CD4-positive, CD25-positive, alpha-beta regulatory T cell (primary cell): Measurements from ENCODE around the gene PODNL1. TPM values are rescaled to one million over a fixed set of nuclear protein-coding genes. Genes with fewer than 3 reads are reported as not detected.

Source experiments
- ATAC-seq, 2 donors: fragments of 150-1000 bp; cut with Tn5 transposase; one replicate each; pipeline ENCODE4 v1.10.0; 2021; ENCODE audit warnings: low read depth in 2 of 2, moderate number of reproducible peaks in 2 of 2, moderate library complexity in 1 of 2
- DNase-seq, 3 donors: peaks; one replicate each; pipeline versions ENCODE4 v3.0.0 to v3.0.0-alpha.2; 2012 to 2022; ENCODE audit warnings: mixed read lengths in 1 of 3
- H3K27ac ChIP-seq: one replicate; pipeline ENCODE4 v1.7.0; 2013; ENCODE audit warnings: mild to moderate bottlenecking, low read length; ENCODE audit not compliant: insufficient read depth, poor library complexity, severe bottlenecking
- H3K27me3 ChIP-seq: one replicate; pipeline ENCODE4 v1.7.0; 2013; ENCODE audit warnings: low read length; ENCODE audit not compliant: control insufficient read depth, insufficient read depth
- H3K36me3 ChIP-seq: one replicate; pipeline ENCODE4 v1.7.0; 2013; ENCODE audit warnings: mild to moderate bottlenecking, low read length, moderate library complexity; ENCODE audit not compliant: control insufficient read depth, insufficient read depth
- H3K4me1 ChIP-seq: 2 replicates; pipeline ENCODE4 v1.7.0; 2013; ENCODE audit warnings: mild to moderate bottlenecking, low read length; ENCODE audit not compliant: insufficient read depth, control insufficient read depth, poor library complexity, severe bottlenecking
- H3K4me3 ChIP-seq: one replicate; pipeline ENCODE4 v1.7.0; 2013; ENCODE audit warnings: low read depth, mild to moderate bottlenecking, low read length, moderate library complexity
- H3K9me3 ChIP-seq, 2 experiments: 1 replicate in 1 of 2; 2 replicates in 1 of 2; pipeline ENCODE4 v1.7.0; 2013; ENCODE audit warnings: low read length in 2 of 2, mild to moderate bottlenecking in 1 of 2, moderate library complexity in 1 of 2; ENCODE audit not compliant: control insufficient read depth in 2 of 2
- H3K27ac Mint-ChIP-seq, 3 donors: one replicate each; pipeline ENCODE4 v1.8.0; 2020 to 2022; ENCODE audit warnings: mild to moderate bottlenecking in 3 of 3, mixed read lengths in 3 of 3, moderate library complexity in 2 of 3
- H3K27me3 Mint-ChIP-seq: one replicate; pipeline ENCODE4 v1.8.0; 2022; ENCODE audit warnings: mild to moderate bottlenecking, mixed read lengths
- H3K36me3 Mint-ChIP-seq: one replicate; pipeline ENCODE4 v1.8.0; 2020; ENCODE audit warnings: mixed read lengths
- H3K4me1 Mint-ChIP-seq, 4 donors: one replicate each; pipeline ENCODE4 v1.8.0; 2020 to 2022; ENCODE audit warnings: mixed read lengths in 4 of 4, mild to moderate bottlenecking in 1 of 4
- H3K4me3 Mint-ChIP-seq, 4 donors: one replicate each; pipeline ENCODE4 v1.8.0; 2020 to 2022; ENCODE audit warnings: mild to moderate bottlenecking in 4 of 4, mixed read lengths in 4 of 4, moderate library complexity in 3 of 4
- H3K9me3 Mint-ChIP-seq, 7 donors: one replicate each; pipeline ENCODE4 v1.8.0; 2020 to 2022; ENCODE audit warnings: mixed read lengths in 7 of 7, mild to moderate bottlenecking in 3 of 7, moderate library complexity in 2 of 7
- polyA plus RNA-seq, 4 donors: library from polyadenylated mRNA; unstranded; fragments of 300-500 nt; fragmentation: Illumina TruSeq; gene quantifications; one replicate each; pipeline ENCODE4 v1.2.3, GENCODE V29; 2021
- total RNA-seq: library from RNA; stranded (reverse); gene quantifications from one replicate; pipeline ENCODE4 v1.2.3, GENCODE V29; 2022

The PODNL1 gene
- total and polyA plus RNA-seq, 5 donors from 2014 or later = 0.52 TPM; not detected in 4

GRCh38 chr19:13959962-13960862, 22.0 kb upstream of the PODNL1 start:
- H3K27me3 ChIP-seq = no peaks in the 10 kb centered on the region
- peaks cover 12% of the 10 kb centered on the region for H3K36me3 Mint-ChIP-seq
- peak in 1 of 2 donors; percentile 41 for ATAC-seq
- peaks cover 0 to 5% (median 2%) of the 10 kb centered on the region in 4 donors for H3K4me1 Mint-ChIP-seq
- no peak overlapping the region for H3K27ac Mint-ChIP-seq
- H3K4me3 Mint-ChIP-seq = no peak overlapping the region
- no peak for DNase-seq
- H3K36me3 ChIP-seq = peaks cover 48% of the 10 kb centered on the region
- no peaks in the 10 kb centered on the region for H3K9me3 ChIP-seq
- no peaks in the 10 kb centered on the region for H3K27me3 Mint-ChIP-seq
- H3K4me3 ChIP-seq = no peak overlapping the region
- H3K27ac ChIP-seq = no peak overlapping the region
- no peaks in the 10 kb centered on the region for H3K4me1 ChIP-seq
- H3K9me3 Mint-ChIP-seq = peaks cover 0 to 1% (median 0%) of the 10 kb centered on the region in 7 donors

GRCh38 chr19:13959141-13959961, 21.1 kb upstream of the PODNL1 start:
- peaks cover 0 to 9% (median 2%) of the 10 kb centered on the region in 4 donors for H3K4me1 Mint-ChIP-seq

GRCh38 chr19:13958043-13958442, 19.8 kb upstream of the PODNL1 start:
- no peaks in the 10 kb centered on the region for H3K27me3 ChIP-seq
- H3K27ac ChIP-seq = no peak overlapping the region
- H3K9me3 ChIP-seq = no peaks in the 10 kb centered on the region
- Mint-ChIP-seq H3K9me3 (peaks cover 0 to 1% (median 0%) of the 10 kb centered on the region in 7 donors), H3K36me3 (peaks cover 12% of the 10 kb centered on the region), H3K4me3 (peak overlapping the region in 1 of 4 donors; percentile 58), H3K27me3 (no peaks in the 10 kb centered on the region), H3K4me1 (peaks cover 0 to 20% (median 2%) of the 10 kb centered on the region in 4 donors), H3K27ac (no peak overlapping the region)
- peaks cover 9% of the 10 kb centered on the region for H3K4me1 ChIP-seq
- no peak for ATAC-seq
- no peak overlapping the region for H3K4me3 ChIP-seq
- H3K36me3 ChIP-seq = peaks cover 53% of the 10 kb centered on the region
- DNase-seq = no peak

More at GRCh38 chr19:13959141-13959961, 21.1 kb upstream of the PODNL1 start:
- H3K27me3 Mint-ChIP-seq = no peaks in the 10 kb centered on the region
- no peak overlapping the region for H3K27ac ChIP-seq
- H3K27ac Mint-ChIP-seq = peak overlapping the region in 1 of 3 donors; percentile 38
- no peak for DNase-seq
- no peak for ATAC-seq
- H3K9me3 ChIP-seq = no peaks in the 10 kb centered on the region
- H3K36me3 ChIP-seq = peaks cover 52% of the 10 kb centered on the region
- H3K4me3 Mint-ChIP-seq = no peak overlapping the region
- H3K36me3 Mint-ChIP-seq = peaks cover 12% of the 10 kb centered on the region
- H3K4me1 ChIP-seq = no peaks in the 10 kb centered on the region
- H3K9me3 Mint-ChIP-seq = peaks cover 0 to 1% (median 0%) of the 10 kb centered on the region in 7 donors
- H3K4me3 ChIP-seq = no peak overlapping the region
- no peaks in the 10 kb centered on the region for H3K27me3 ChIP-seq

- no peaks in the 10 kb centered on the region for H3K27me3 ChIP-seq
- H3K36me3 Mint-ChIP-seq = peaks cover 12% of the 10 kb centered on the region
- no peak for DNase-seq
- H3K9me3 ChIP-seq = no peaks in the 10 kb centered on the region
- H3K9me3 Mint-ChIP-seq = peaks cover 0 to 1% (median 0%) of the 10 kb centered on the region in 7 donors
- H3K27ac Mint-ChIP-seq = peak overlapping the region in 1 of 3 donors; percentile 3
- peaks cover 11% of the 10 kb centered on the region for H3K4me1 ChIP-seq
- H3K4me3 ChIP-seq = no peak overlapping the region
- no peak overlapping the region for H3K27ac ChIP-seq
- no peak for ATAC-seq
- H3K36me3 ChIP-seq = peaks cover 53% of the 10 kb centered on the region
- H3K27me3 Mint-ChIP-seq = peaks cover 3% of the 10 kb centered on the region
- peak overlapping the region in 2 of 4 donors; percentile 38 to 58 for H3K4me3 Mint-ChIP-seq
- H3K4me1 Mint-ChIP-seq = peaks cover 0 to 26% (median 5%) of the 10 kb centered on the region in 4 donors
Measured at GRCh38 chr19:13957051-13957450, 18.8 kb upstream of the PODNL1 start.

GRCh38 chr19:13956365-13956744, 18.1 kb upstream of the PODNL1 start:
- Histone ChIP-seq H3K27me3 (no peaks in the 10 kb centered on the region), H3K27ac (no peak overlapping the region), H3K4me1 (peaks cover 16% of the 10 kb centered on the region), H3K9me3 (no peaks in the 10 kb centered on the region), H3K36me3 (peaks cover 53% of the 10 kb centered on the region), H3K4me3 (no peak overlapping the region)
- H3K36me3 Mint-ChIP-seq = peaks cover 8% of the 10 kb centered on the region
- no peaks in the 10 kb centered on the region for H3K9me3 Mint-ChIP-seq
- H3K27me3 Mint-ChIP-seq = peaks cover 5% of the 10 kb centered on the region
- H3K4me3 Mint-ChIP-seq = peak overlapping the region in 1 of 4 donors; percentile 58
- H3K4me1 Mint-ChIP-seq = peaks cover 0 to 30% (median 6%) of the 10 kb centered on the region in 4 donors
- DNase-seq (no peak), ATAC-seq (no peak)
- H3K27ac Mint-ChIP-seq = no peak overlapping the region

- H3K4me1 Mint-ChIP-seq = peaks cover 0 to 29% (median 6%) of the 10 kb centered on the region in 4 donors
- peaks cover 6% of the 10 kb centered on the region for H3K36me3 Mint-ChIP-seq
- no peak overlapping the region for H3K27ac ChIP-seq
Measured at GRCh38 chr19:13955662-13956364, 17.6 kb upstream of the PODNL1 start.

GRCh38 chr19:13954185-13954584, 16.0 kb upstream of the PODNL1 start:
- DNase-seq = no peak
- no peaks in the 10 kb centered on the region for H3K9me3 ChIP-seq
- no peak overlapping the region for H3K4me3 ChIP-seq
- Mint-ChIP-seq H3K4me3 (peak overlapping the region; percentile 68 to 92 (median 83)), H3K9me3 (no peaks in the 10 kb centered on the region), H3K27me3 (peaks cover 5% of the 10 kb centered on the region), H3K27ac (peak overlapping the region in 1 of 3 donors; percentile 31), H3K36me3 (peaks cover 3% of the 10 kb centered on the region), H3K4me1 (peaks cover 0 to 29% (median 6%) of the 10 kb centered on the region in 4 donors)
- peaks cover 16% of the 10 kb centered on the region for H3K4me1 ChIP-seq
- no peak for ATAC-seq
- no peak overlapping the region for H3K27ac ChIP-seq
- peaks cover 41% of the 10 kb centered on the region for H3K36me3 ChIP-seq
- no peaks in the 10 kb centered on the region for H3K27me3 ChIP-seq

More at GRCh38 chr19:13955662-13956364, 17.6 kb upstream of the PODNL1 start:
- Mint-ChIP-seq H3K9me3 (no peaks in the 10 kb centered on the region), H3K4me3 (no peak overlapping the region), H3K27me3 (peaks cover 5% of the 10 kb centered on the region), H3K27ac (no peak overlapping the region)
- H3K36me3 ChIP-seq = peaks cover 50% of the 10 kb centered on the region
- H3K9me3 ChIP-seq = no peaks in the 10 kb centered on the region
- DNase-seq (no peak), ATAC-seq (no peak)
- no peaks in the 10 kb centered on the region for H3K27me3 ChIP-seq
- H3K4me1 ChIP-seq = peaks cover 16% of the 10 kb centered on the region
- no peak overlapping the region for H3K4me3 ChIP-seq
